ENCODE results near the gene SKI.

The SKI gene

DNA sequence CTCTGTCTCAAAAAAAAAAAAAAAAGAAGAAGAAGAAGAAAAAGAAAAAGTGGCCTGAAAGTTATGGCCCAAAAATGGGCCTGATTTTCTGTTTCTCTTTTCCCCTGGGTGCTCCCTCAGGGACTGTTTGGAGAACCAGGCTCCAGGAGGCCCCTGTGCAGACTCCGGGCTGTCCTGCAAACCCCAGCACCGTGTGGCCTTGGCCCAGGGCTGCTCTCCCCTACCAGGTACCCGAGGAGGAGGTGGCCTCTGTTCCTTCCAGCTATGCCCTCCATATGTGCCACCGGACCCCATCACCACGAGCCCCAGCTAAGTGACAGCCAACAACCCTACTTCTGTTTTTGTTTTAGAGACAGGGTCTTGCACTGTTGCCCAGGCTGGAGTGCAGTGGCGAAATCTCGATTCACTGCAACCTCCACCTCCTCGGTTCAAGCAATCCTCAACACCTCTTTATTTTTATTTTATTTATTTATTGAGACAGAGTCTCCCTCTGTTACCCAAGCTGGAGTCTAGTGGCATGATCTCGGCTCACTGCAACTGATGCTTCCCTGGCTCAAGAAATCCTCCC is 26.0 kb upstream of the SKI start:
- Histone ChIP-seq H3K36me3 (ENCODE audit: control insufficient read depth, insufficient read depth, low read length) (no peaks in the 10 kb centered on the region), H3K27ac (ENCODE audit: insufficient read depth, low read length, poor library complexity, severe bottlenecking) (no peak overlapping the region), H3K4me1 (ENCODE audit: control insufficient read depth, insufficient read depth, low read length, poor library complexity, severe bottlenecking) (peaks cover 29% of the 10 kb centered on the region), H3K27me3 (replicated peaks; ENCODE audit: control insufficient read depth, insufficient read depth, low read length, poor library complexity, severe bottlenecking) (no peaks in the 10 kb centered on the region), H3K4me3 (ENCODE audit: insufficient read depth, low read depth, low read length, poor library complexity, severe bottlenecking) (no peak overlapping the region), H3K9me3 (ENCODE audit: control insufficient read depth, low read length) (no peaks in the 10 kb centered on the region)
- no peak for DNase-seq

- Histone ChIP-seq H3K4me1 (ENCODE audit: control insufficient read depth, insufficient read depth, low read length, poor library complexity, severe bottlenecking) (peaks cover 29% of the 10 kb centered on the region), H3K27ac (ENCODE audit: insufficient read depth, low read length, poor library complexity, severe bottlenecking) (no peak overlapping the region)
Observed at GRCh38 chr1:2202843-2203601, 25.1 kb upstream of the SKI start.

GRCh38 chr1:2203671-2204414 is 24.3 kb upstream of the SKI start:
- Histone ChIP-seq H3K27me3 (replicated peaks; ENCODE audit: control insufficient read depth, insufficient read depth, low read length, poor library complexity, severe bottlenecking) (no peaks in the 10 kb centered on the region), H3K36me3 (ENCODE audit: control insufficient read depth, insufficient read depth, low read length) (no peaks in the 10 kb centered on the region), H3K9me3 (ENCODE audit: control insufficient read depth, low read length) (no peaks in the 10 kb centered on the region), H3K4me1 (ENCODE audit: control insufficient read depth, insufficient read depth, low read length, poor library complexity, severe bottlenecking) (peaks cover 21% of the 10 kb centered on the region), H3K27ac (ENCODE audit: insufficient read depth, low read length, poor library complexity, severe bottlenecking) (no peak overlapping the region), H3K4me3 (ENCODE audit: insufficient read depth, low read depth, low read length, poor library complexity, severe bottlenecking) (no peak overlapping the region)
- DNase-seq, result no peak

More at GRCh38 chr1:2202843-2203601, 25.1 kb upstream of the SKI start:
- Histone ChIP-seq H3K4me3 (ENCODE audit: insufficient read depth, low read depth, low read length, poor library complexity, severe bottlenecking) (no peak overlapping the region), H3K36me3 (ENCODE audit: control insufficient read depth, insufficient read depth, low read length) (no peaks in the 10 kb centered on the region), H3K27me3 (replicated peaks; ENCODE audit: control insufficient read depth, insufficient read depth, low read length, poor library complexity, severe bottlenecking) (no peaks in the 10 kb centered on the region), H3K9me3 (ENCODE audit: control insufficient read depth, low read length) (no peaks in the 10 kb centered on the region)
- no peak for DNase-seq

GRCh38 chr1:2204415-2205190 is 23.5 kb upstream of the SKI start:
- DNase-seq, result no peak
- Histone ChIP-seq H3K27me3 (replicated peaks; ENCODE audit: control insufficient read depth, insufficient read depth, low read length, poor library complexity, severe bottlenecking) (no peaks in the 10 kb centered on the region), H3K4me1 (ENCODE audit: control insufficient read depth, insufficient read depth, low read length, poor library complexity, severe bottlenecking) (peaks cover 13% of the 10 kb centered on the region), H3K27ac (ENCODE audit: insufficient read depth, low read length, poor library complexity, severe bottlenecking) (no peak overlapping the region), H3K9me3 (ENCODE audit: control insufficient read depth, low read length) (no peaks in the 10 kb centered on the region), H3K4me3 (ENCODE audit: insufficient read depth, low read depth, low read length, poor library complexity, severe bottlenecking) (peak overlapping the region; percentile 25), H3K36me3 (ENCODE audit: control insufficient read depth, insufficient read depth, low read length) (no peaks in the 10 kb centered on the region)

DNA sequence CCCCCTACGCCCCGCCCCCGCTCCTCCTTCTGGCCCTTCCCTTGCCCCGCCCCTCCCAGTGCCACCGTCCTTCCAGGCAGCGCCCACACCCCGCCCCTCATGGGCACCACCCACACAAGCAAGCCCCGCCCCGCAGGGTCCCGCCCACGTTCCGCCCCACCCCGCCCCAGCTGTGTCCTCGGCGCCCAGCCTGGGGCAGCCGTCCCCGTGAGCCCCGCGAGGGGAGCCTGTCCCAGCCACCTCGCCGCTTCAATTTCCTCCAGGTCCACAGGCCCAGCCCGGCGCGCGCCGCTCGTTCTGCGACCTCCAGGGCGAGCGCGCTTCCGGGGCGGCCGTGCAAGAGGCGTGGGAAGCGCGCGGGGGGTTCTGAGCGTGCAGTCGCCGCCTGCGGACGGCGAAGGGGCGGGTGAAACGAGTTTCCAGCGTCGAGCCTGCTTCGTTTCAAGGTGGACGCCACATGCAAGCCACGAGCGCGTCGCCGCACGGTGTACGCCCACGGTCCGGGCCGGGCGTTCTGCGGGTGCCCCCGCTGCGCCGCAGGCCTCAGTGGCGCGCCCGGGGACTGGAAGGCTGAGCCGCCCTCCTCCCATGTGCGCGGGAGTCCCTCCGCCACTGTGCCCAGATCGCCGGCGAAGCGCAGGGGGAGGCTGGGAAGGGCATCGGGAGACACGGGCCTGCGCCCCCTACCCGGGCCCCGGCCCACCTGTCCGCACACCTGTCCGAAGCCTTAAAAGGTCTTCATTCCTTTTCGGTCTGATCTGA is 22.7 kb upstream of the SKI start:
- no peaks in the 10 kb centered on the region for H3K36me3 ChIP-seq (ENCODE audit: control insufficient read depth, insufficient read depth, low read length)
- H3K9me3 ChIP-seq (ENCODE audit: control insufficient read depth, low read length), result no peaks in the 10 kb centered on the region
- DNase-seq, result peak; percentile 90 to 96 (median 93)
- peak overlapping the region; percentile 37 for H3K27ac ChIP-seq (ENCODE audit: insufficient read depth, low read length, poor library complexity, severe bottlenecking)
- no peaks in the 10 kb centered on the region for H3K27me3 ChIP-seq (replicated peaks; ENCODE audit: control insufficient read depth, insufficient read depth, low read length, poor library complexity, severe bottlenecking)
- peaks cover 13% of the 10 kb centered on the region for H3K4me1 ChIP-seq (ENCODE audit: control insufficient read depth, insufficient read depth, low read length, poor library complexity, severe bottlenecking)
- peak overlapping the region; percentile 58 for H3K4me3 ChIP-seq (ENCODE audit: insufficient read depth, low read depth, low read length, poor library complexity, severe bottlenecking)

GRCh38 chr1:2206813-2207487 is 21.2 kb upstream of the SKI start:
- no peaks in the 10 kb centered on the region for H3K9me3 ChIP-seq (ENCODE audit: control insufficient read depth, low read length)
- DNase-seq, result no peak
- H3K4me3 ChIP-seq (ENCODE audit: insufficient read depth, low read depth, low read length, poor library complexity, severe bottlenecking), result no peak overlapping the region
- H3K4me1 ChIP-seq (ENCODE audit: control insufficient read depth, insufficient read depth, low read length, poor library complexity, severe bottlenecking), result peaks cover 13% of the 10 kb centered on the region
- no peaks in the 10 kb centered on the region for H3K27me3 ChIP-seq (replicated peaks; ENCODE audit: control insufficient read depth, insufficient read depth, low read length, poor library complexity, severe bottlenecking)
- no peak overlapping the region for H3K27ac ChIP-seq (ENCODE audit: insufficient read depth, low read length, poor library complexity, severe bottlenecking)
- H3K36me3 ChIP-seq (ENCODE audit: control insufficient read depth, insufficient read depth, low read length), result no peaks in the 10 kb centered on the region

- H3K4me3 ChIP-seq (ENCODE audit: insufficient read depth, low read depth, low read length, poor library complexity, severe bottlenecking), result no peak overlapping the region
- H3K4me1 ChIP-seq (ENCODE audit: control insufficient read depth, insufficient read depth, low read length, poor library complexity, severe bottlenecking), result peaks cover 25% of the 10 kb centered on the region
- no peaks in the 10 kb centered on the region for H3K36me3 ChIP-seq (ENCODE audit: control insufficient read depth, insufficient read depth, low read length)
- no peaks in the 10 kb centered on the region for H3K27me3 ChIP-seq (replicated peaks; ENCODE audit: control insufficient read depth, insufficient read depth, low read length, poor library complexity, severe bottlenecking)
- H3K27ac ChIP-seq (ENCODE audit: insufficient read depth, low read length, poor library complexity, severe bottlenecking), result no peak overlapping the region
- no peak for DNase-seq
- no peaks in the 10 kb centered on the region for H3K9me3 ChIP-seq (ENCODE audit: control insufficient read depth, low read length)
Observed at GRCh38 chr1:2208309-2209239, 19.5 kb upstream of the SKI start.

DNA sequence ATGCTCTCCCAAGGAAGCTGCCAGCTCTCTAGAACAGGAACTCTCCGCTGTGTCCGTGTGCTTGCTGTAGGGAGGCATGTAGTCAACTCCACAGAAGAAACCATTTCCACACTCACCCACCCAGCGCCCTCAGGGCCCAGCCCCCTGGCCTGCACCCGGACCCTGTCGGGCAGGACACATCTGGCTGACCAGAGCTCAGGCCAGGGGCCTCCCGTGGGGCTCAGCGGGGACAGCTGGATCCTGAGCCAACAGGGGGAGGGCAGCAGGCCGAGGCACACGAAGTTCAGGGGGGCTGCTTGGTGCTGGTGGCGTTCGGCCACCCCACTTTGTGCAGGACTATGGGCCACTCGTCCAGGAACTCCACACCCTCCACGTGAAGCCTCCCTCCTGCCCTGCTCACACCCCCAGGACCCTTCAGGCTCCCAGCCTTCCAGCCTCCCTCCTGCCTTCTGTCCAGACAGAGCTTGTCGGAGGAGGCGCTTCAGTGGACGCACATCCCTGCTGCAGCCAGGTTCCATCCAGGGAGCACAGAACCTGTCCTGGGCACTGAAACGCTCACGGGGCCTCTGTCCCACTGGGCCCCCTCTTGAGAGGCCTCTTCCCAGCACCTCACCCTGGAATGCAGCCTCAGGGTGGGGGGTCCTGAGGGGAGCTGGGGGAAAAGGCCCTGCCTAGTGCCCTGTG is 18.6 kb upstream of the SKI start:
- Histone ChIP-seq H3K4me1 (ENCODE audit: control insufficient read depth, insufficient read depth, low read length, poor library complexity, severe bottlenecking) (peaks cover 22% of the 10 kb centered on the region), H3K27ac (ENCODE audit: insufficient read depth, low read length, poor library complexity, severe bottlenecking) (no peak overlapping the region), H3K9me3 (ENCODE audit: control insufficient read depth, low read length) (no peaks in the 10 kb centered on the region), H3K36me3 (ENCODE audit: control insufficient read depth, insufficient read depth, low read length) (no peaks in the 10 kb centered on the region), H3K4me3 (ENCODE audit: insufficient read depth, low read depth, low read length, poor library complexity, severe bottlenecking) (no peak overlapping the region), H3K27me3 (replicated peaks; ENCODE audit: control insufficient read depth, insufficient read depth, low read length, poor library complexity, severe bottlenecking) (no peaks in the 10 kb centered on the region)
- no peak for DNase-seq
